ENCODE data around the gene FN3KRP.

DNA sequence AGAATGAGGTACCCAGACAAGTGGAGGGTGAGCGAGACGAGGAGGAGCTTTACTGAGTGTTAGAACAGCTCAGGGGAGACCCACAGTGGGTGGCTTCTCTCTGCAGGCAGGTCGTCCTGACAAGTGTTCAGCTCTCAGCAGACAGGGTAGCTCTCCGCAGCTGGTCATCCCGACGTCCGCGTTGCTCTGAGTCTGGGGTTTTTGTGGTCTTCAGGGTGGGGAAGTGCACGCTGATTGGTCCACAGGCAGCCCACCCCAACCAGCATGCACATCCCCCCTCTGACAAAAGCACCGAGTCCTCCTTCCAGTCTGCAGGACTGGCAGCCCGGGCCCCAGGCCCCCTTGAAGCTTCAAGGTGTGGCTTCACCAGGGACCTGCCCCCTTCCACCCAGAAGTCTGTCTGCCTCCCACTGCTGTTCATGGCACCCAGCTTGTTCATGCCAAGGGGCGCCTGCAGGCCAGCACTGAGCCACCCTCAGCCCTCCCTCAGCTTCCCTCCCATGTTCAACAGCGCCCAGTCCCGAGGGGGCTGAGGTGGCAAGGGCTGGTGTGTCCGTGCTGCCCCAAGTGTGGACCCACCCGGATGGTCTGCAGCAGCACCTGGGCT is 48.4 kb upstream of the FN3KRP start:
- TF ChIP-seq POLR2A (IDR thresholded peaks at IDR 0.05) (no peak), CTCF (IDR thresholded peaks at IDR 0.05) (no peak)
